Activated naive CD8-positive, alpha-beta T cell treated with anti-CD3 and anti-CD28 coated beads for 36 hours (primary cell): ENCODE measurements around the gene RMND5A. TPM values are rescaled to one million over a fixed set of nuclear protein-coding genes. Genes with fewer than 3 reads are reported as not detected.
A peak's percentile ranks its signal among the peaks of the same experiment; 100 is the strongest.

Source experiments
- DNase-seq: peaks from one replicate; pipeline ENCODE4 v3.0.0; 2021
- H3K27ac Mint-ChIP-seq: one replicate; pipeline ENCODE4 v1.8.0; 2022; ENCODE audit warnings: mild to moderate bottlenecking, moderate library complexity, mixed read lengths
- H3K27me3 Mint-ChIP-seq: one replicate; pipeline ENCODE4 v1.8.0; 2022; ENCODE audit warnings: mild to moderate bottlenecking, mixed read lengths
- H3K36me3 Mint-ChIP-seq: one replicate; pipeline ENCODE4 v1.8.0; 2021; ENCODE audit warnings: mild to moderate bottlenecking, mixed read lengths
- H3K4me1 Mint-ChIP-seq: one replicate; pipeline ENCODE4 v1.8.0; 2021; ENCODE audit warnings: mixed read lengths
- H3K4me3 Mint-ChIP-seq: one replicate; pipeline ENCODE4 v1.8.0; 2022; ENCODE audit warnings: mild to moderate bottlenecking, moderate library complexity, mixed read lengths
- H3K9me3 Mint-ChIP-seq: one replicate; pipeline ENCODE4 v1.8.0; 2022; ENCODE audit warnings: mixed read lengths
- total RNA-seq, 2 experiments: library from RNA; stranded (reverse); gene quantifications; one replicate each; pipeline ENCODE4 v1.2.3, GENCODE V29; 2021

Gene RMND5A
- total RNA-seq, 2 experiments from 2014 or later: 63.4 to 65.9 TPM

DNA sequence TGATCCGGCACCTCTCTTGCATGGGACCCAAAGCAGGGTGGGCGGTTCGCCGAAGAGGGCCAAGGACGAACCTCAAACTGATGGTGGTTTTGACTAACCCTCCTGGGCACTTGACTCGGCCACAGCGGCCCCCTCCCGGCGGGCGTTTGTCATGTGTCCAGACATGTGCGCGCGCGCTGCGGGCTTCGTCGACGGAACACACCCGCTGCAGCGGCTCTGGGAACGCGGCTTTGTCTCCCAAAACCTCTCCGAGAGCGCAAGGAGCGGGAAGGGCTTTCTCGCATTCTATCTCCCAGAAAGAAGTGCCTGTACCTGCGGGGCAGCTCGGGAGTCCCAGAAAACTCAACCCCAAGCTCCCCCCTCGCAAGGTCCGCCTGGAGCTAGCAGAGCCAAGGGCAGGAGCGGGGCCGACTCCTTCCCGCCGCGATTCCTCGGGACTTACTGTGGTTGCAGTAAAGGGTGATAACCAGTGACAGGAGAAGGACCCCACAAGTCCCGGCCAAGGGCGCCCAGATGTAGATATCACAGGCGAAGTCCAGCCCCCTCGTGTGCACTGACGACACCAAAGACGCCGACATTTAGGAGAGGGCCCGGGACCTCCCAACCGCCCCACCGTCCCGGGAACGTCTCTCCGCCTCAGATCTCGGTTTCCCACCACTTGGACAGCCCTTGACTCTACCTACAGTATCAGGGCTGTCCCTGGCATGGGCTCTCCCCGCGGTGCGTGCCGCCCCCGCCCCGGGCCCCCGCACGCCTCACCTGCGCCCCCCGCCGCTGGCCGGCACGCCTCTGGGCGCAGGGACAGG lies 69.0 kb downstream of the RMND5A start:
- peaks cover 65% of the 10 kb centered on the region for H3K4me1 Mint-ChIP-seq
- H3K4me3 Mint-ChIP-seq: peak overlapping the region; percentile 91
- H3K36me3 Mint-ChIP-seq: peaks cover 59% of the 10 kb centered on the region
- peak; percentile 60 for DNase-seq
- H3K27me3 Mint-ChIP-seq: peaks cover 5% of the 10 kb centered on the region
- H3K27ac Mint-ChIP-seq: peak overlapping the region; percentile 100
- no peaks in the 10 kb centered on the region for H3K9me3 Mint-ChIP-seq

DNA sequence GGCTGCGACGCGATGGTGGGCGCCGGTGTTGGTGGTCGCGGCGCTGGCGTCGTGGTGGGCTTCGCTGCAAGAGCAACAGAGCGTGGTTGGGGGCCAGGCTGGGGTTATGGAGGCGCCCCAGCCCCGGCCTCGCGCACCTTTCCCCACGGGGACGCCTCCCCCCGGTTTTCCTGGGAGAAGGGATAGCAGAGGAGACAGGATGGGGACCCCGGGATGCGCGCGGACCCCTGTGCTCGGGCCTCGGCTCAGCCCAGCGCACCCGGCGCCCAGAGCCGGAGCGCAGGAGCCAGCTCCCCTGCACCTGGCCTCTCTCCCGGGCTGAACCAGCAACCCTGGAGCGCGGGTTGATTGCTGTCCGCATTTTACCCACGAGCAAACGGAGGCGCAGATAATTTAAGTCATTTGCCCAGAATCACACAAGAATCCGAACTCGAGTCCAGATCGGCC lies 69.6 kb downstream of the RMND5A start:
- DNase-seq: peak; percentile 25
- Mint-ChIP-seq H3K4me1 (peaks cover 65% of the 10 kb centered on the region), H3K4me3 (peak overlapping the region; percentile 91), H3K36me3 (peaks cover 57% of the 10 kb centered on the region), H3K9me3 (no peaks in the 10 kb centered on the region), H3K27ac (peak overlapping the region; percentile 100), H3K27me3 (peaks cover 5% of the 10 kb centered on the region)

DNA sequence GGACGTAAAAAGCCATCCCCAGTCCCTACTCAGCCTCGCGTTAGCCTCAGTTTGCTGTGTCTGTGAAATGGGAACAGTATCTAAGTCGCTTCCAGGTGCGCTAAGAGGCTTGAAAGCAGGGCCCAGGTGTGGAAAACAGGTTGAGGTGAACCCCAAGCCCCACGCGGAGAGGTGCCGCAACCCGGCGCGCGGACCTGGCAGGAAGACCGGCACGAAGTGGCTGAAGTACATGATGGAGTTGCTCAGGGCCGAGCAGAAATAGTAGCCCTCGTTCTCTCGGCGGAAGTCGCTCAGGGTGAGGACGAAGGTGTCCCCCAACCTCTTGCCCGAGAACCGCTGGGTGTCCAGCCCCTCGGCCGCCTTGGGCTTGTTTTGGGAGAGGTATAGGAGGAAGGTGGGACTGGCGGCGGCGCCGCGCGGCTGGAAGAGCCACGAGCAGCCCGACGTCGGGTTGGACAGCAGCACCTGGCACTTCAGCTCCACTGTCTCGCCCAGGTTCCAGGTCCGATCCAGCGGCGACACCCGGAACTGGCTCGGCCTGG lies 70.1 kb downstream of the RMND5A start:
- Mint-ChIP-seq H3K27me3 (peaks cover 5% of the 10 kb centered on the region), H3K27ac (peak overlapping the region; percentile 100), H3K9me3 (peaks cover 3% of the 10 kb centered on the region), H3K4me1 (peaks cover 65% of the 10 kb centered on the region), H3K36me3 (peaks cover 57% of the 10 kb centered on the region), H3K4me3 (peak overlapping the region; percentile 91)
- peak; percentile 51 for DNase-seq

DNA sequence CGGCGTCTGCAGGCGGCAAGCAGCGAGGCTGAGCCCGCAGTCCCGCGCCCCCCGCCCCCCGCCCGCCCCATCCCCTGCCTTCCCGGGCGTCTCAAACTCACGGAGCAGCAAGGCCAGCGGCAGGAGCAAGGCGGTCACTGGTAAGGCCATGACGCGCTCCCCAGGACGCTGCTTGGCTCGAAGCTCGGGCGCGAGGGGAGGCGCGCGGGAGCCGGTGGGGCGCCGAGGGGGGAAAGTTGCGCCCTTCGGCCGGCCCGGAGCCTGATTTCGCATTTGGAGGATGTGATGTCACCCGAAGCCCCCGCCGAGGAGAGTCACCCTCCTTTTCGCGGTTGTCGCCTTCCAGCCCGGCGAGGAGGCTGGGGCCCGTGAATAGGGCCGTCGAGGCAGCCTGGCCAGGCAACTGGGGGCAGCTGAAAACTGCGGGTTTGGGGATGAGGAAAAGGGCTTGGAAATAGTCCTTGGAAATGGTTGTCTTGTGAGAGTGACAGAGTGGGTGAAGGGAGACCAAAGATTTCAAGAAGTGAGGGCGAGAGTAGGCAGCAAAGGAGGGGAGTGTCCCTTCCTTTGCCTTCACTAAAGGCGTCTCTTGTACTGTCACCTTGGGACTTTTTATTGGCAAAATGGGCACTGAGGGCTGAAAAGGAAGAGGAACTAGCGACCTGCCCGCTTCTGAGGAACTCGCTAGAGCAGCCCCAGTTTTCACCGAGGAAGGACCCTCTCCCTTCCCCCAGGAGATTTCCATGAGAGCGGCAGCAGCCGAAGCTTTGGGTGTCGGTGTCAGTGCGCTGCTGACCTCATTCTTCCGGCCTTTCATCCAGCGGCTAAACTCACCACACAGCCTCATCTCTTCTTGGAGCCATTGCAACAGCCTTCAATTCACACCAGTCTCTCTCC lies 70.8 kb downstream of the RMND5A start, which contains the start of gene CD8A:
TSS of gene CD8A (minus strand) at position 238 of the 897 bp plus-strand sequence. CDS start at position 150, 88 bp downstream.
- Mint-ChIP-seq H3K4me3 (peak within 1 kb of the TSS; percentile 91), H3K27me3 (peaks cover 5% of the 10 kb centered on the region), H3K36me3 (peaks cover 58% of the 10 kb centered on the region), H3K4me1 (peaks cover 60% of the 10 kb centered on the region), H3K9me3 (peaks cover 11% of the 10 kb centered on the region), H3K27ac (peak within 1 kb of the TSS; percentile 100)
- peak; percentile 87 for DNase-seq

DNA sequence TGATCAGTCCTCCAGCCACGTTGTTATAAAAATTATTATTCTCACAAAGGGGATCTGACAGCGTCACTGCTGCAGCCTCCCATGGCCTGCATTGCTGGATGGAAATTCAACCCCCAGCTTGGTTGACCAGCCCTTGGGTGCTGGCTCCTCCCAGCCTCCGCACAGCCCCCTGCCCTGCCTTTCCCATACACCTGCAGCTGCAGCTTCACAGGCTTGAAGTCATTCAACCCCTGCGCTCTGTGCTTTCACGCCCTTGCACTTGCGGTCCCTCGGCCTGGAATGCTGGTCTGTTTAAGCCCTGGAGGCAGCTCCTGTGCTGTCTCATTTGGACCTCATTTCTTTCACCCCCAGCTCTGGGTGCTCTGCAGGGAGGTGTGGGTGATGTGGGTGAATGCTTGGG lies 71.5 kb downstream of the RMND5A start:
- Mint-ChIP-seq H3K27ac (peak overlapping the region; percentile 100), H3K36me3 (peaks cover 58% of the 10 kb centered on the region), H3K4me3 (peak overlapping the region; percentile 91), H3K27me3 (peaks cover 5% of the 10 kb centered on the region), H3K9me3 (peaks cover 16% of the 10 kb centered on the region), H3K4me1 (peaks cover 54% of the 10 kb centered on the region)
- peak; percentile 48 for DNase-seq

DNA sequence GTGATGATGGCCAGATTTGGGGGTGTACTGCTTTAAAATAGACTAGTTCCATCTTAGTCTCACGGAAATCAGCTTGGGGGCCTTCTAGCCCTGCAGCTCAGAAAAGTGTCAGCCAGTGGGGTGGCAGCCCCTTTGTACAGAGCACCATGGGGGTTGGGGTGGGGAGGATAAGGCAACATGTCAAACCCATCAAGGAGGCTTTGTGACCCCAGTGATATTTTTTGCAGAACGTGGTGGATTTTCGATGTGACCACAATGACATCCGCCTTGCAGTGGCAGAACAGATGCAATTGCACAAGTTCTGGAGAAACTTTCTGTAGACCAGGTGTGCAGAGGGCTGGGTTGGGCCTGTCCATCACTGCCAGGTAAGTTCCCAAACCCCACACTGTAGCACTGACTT lies 73.7 kb downstream of the RMND5A start:
- Mint-ChIP-seq H3K9me3 (peaks cover 25% of the 10 kb centered on the region), H3K27me3 (no peaks in the 10 kb centered on the region), H3K36me3 (peaks cover 55% of the 10 kb centered on the region), H3K4me1 (peaks cover 38% of the 10 kb centered on the region), H3K27ac (peak overlapping the region; percentile 83), H3K4me3 (peak overlapping the region; percentile 68)
- DNase-seq: peak; percentile 34

DNA sequence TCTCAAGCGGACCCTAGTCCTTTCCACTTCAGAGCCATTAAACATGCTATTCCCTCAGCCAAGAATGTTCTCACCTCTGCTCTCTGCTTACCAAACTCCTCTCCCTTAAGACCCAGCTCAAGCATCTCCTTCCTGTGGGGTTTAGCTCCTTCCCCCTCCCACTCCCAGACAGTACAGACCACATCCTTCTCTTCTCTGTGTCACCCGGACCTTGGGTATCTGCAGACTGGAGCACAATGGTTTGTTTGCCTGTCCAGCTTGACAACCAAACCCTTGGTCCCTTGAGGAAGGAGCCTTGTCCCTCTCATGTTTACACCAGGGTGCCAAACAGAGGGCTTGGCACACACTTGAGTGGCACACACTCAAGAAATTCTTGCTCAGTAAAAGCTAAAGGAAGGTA lies 74.8 kb downstream of the RMND5A start:
- Mint-ChIP-seq H3K27ac (peak overlapping the region; percentile 83), H3K4me1 (peaks cover 38% of the 10 kb centered on the region), H3K4me3 (peak overlapping the region; percentile 67), H3K36me3 (peaks cover 55% of the 10 kb centered on the region), H3K27me3 (no peaks in the 10 kb centered on the region), H3K9me3 (peaks cover 25% of the 10 kb centered on the region)
- peak; percentile 19 for DNase-seq

DNA sequence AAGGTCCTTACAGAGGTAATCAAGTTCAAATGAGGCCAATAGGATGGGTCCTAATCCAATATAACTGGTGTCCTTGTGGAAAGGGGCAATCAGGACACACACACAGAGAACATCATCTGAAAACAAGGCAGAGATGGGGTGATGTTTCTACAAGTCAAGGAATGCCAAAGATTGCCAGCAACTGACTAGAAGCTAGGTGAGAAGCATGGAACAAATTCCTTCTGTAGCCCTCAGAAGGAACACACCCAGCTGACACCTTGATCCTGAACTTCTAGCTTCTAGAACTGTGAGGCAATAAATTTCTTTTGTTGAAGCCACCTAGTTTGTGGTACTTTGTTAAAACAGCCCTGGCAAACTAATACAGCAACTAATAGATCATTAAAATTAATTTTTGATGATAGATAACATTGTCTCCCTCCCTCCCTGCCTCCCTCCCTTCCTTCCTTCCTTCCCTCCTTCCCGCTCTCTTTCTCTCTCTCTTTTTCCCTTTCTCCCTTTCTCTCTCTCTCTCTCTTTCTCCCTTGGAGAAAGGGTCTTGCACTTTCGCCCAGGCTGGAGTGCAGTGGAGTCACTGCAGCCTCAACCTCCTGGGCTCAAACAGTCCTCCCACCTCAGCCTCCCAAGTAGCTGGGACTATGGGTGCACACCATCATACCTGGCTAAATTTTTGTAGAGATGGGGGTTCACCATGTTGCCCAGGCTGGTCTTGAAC lies 80.9 kb downstream of the RMND5A start:
- H3K9me3 Mint-ChIP-seq: peaks cover 15% of the 10 kb centered on the region

DNA sequence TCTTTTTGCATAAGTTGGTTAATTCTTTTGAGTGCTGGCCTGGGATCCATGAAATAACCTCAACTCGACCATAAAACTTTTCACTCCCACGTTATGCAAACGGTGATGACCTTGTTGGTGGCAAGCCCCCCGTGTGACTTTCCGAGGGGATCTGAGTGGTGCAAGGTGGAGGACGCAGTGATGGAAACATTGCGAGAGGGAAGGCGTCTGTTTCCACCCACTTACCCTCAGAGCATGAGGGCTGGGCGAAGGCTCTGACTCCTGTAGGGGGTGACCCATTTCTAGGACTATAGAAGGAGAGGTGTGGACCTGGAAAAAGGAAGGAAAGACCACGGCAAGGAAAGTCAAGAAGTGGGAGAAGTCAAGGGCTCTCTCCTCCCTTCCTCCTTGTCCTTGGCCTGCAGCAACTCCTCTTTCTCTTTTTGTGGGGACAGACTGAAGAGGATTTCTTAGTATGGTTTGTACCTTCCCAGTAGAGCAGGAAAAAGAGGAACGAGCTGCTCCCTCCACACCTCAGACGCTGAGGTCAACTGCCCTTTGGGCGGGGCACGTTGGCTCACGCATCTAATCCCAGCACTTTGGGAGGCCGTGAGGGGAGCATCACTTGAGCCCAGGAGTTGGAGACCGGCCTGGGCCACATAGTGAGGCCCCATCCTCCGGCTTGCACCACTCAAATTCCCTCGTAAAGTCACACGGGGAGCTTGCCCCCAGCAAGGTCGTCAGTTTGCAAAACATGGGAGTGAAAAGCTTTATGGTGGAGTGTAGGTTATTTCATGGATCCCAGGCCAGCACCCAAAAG lies 86.2 kb downstream of the RMND5A start:
- H3K9me3 Mint-ChIP-seq: peaks cover 1% of the 10 kb centered on the region
- peak overlapping the region; percentile 92 for H3K4me3 Mint-ChIP-seq
- no peaks in the 10 kb centered on the region for H3K27me3 Mint-ChIP-seq
- H3K36me3 Mint-ChIP-seq: peaks cover 26% of the 10 kb centered on the region
- peak overlapping the region; percentile 89 for H3K27ac Mint-ChIP-seq
- peak; percentile 73 for DNase-seq
- H3K4me1 Mint-ChIP-seq: peaks cover 37% of the 10 kb centered on the region

More for the DNA sequence above, 80.9 kb downstream of the RMND5A start:
- H3K27ac Mint-ChIP-seq: no peak overlapping the region
- no peaks in the 10 kb centered on the region for H3K27me3 Mint-ChIP-seq
- H3K4me3 Mint-ChIP-seq: no peak overlapping the region
- H3K36me3 Mint-ChIP-seq: peaks cover 45% of the 10 kb centered on the region
- DNase-seq: no peak
- peaks cover 22% of the 10 kb centered on the region for H3K4me1 Mint-ChIP-seq

DNA sequence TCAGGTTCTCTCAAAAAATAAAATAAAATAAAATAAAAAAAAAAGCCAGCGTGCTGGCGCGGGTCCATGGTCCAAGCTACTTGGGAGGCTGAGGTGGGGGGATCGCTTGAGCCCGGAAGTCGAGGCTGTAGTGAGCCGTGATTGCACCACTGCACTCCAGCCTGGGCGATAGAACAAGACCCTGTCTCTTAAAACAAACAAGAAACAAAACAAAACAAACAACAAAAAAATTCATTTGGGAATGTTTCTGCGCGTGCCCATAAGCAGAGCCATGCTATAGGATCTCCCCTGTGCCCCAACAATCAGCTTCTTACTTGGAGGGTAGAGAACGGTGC lies 87.0 kb downstream of the RMND5A start:
- no peak for DNase-seq
- Mint-ChIP-seq H3K27ac (peak overlapping the region; percentile 89), H3K4me3 (peak overlapping the region; percentile 92), H3K9me3 (peaks cover 3% of the 10 kb centered on the region), H3K4me1 (peaks cover 45% of the 10 kb centered on the region), H3K27me3 (no peaks in the 10 kb centered on the region), H3K36me3 (peaks cover 32% of the 10 kb centered on the region)

DNA sequence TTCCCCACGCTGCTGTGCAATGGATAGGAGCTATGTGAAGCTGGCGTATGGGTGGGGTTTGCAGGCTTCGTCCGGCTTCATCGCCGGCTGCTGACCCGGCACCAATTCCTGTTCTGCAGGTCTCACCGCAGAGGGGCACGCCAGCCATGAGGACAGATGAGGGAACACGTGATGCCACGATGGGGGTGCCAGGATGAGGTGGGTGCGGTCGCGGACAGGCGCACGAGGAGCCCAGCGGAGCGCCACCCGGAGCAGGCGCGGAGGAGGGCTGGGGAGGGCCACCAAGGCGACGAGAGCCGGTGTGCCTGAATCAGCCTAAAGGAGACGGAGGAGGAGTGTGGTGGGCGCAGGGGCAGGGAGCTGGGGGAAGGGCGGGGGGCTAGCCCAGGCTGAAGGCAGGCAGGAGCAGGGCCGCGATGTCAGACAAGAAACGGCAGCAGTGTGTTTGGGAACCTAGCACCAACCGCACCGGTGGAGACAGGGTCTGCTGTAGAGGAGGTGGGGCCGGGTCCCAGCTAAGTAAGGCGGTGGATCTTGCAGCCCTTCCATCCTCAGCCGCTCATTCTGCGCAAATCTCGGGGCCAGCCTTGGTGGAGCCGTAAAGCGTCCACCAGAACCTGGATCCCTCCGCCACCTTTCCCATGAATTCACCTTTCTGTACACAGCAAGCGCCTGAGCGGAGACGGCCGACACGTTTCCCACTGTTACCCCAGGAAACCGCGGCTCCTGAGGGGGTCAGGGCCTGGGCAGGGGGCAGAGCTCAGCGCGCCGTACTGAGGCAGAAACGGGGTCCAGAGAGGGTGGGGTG lies 87.6 kb downstream of the RMND5A start:
- peak overlapping the region; percentile 89 for H3K27ac Mint-ChIP-seq
- peaks cover 38% of the 10 kb centered on the region for H3K36me3 Mint-ChIP-seq
- peak; percentile 87 for DNase-seq
- H3K4me1 Mint-ChIP-seq: peaks cover 51% of the 10 kb centered on the region
- H3K4me3 Mint-ChIP-seq: peak overlapping the region; percentile 92
- no peaks in the 10 kb centered on the region for H3K27me3 Mint-ChIP-seq
- peaks cover 5% of the 10 kb centered on the region for H3K9me3 Mint-ChIP-seq

DNA sequence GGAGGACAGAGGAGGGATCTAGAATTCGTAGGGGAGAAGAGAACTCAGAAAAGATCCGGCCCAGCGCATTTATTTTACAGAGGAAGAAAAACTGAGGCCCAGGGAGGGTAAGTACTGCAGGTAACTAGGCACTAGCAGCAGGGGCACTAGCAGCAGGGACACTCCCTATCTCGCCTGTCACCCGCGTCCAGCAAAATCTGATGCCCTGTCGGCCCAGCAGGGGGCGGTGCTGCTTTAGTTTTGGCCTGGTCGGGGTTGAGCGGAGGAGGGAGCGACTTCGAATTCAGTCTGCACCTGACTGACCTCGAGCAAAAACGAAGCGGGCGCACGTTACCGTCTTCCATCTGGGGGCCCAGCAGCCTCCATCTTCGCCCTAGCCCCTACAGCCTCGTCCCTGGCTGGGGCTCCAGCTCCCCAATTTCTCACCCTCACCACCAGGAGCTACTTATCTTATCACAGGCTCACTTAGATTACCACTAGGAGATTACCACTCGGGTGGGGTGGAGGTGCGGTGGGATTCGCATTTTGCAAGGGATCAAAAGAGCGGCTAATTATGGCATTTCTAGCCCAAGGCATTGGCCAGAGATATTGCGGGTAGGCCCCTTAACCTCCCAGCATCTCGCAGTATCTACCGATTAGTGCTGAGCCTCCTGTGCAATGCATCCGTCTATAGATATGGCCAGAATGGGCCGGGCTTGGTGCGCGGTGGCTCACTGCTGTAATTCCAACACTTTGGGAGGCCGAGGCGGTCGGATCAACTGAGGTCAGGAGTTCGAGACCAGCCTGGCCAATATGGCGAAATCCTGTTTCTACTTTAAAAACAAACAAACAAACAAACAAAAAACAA lies 88.4 kb downstream of the RMND5A start:
- peaks cover 57% of the 10 kb centered on the region for H3K4me1 Mint-ChIP-seq
- H3K4me3 Mint-ChIP-seq: peak overlapping the region; percentile 92
- peak overlapping the region; percentile 89 for H3K27ac Mint-ChIP-seq
- peaks cover 45% of the 10 kb centered on the region for H3K36me3 Mint-ChIP-seq
- DNase-seq: peak; percentile 98
- peaks cover 9% of the 10 kb centered on the region for H3K9me3 Mint-ChIP-seq
- no peaks in the 10 kb centered on the region for H3K27me3 Mint-ChIP-seq
